ENCODE results near the gene SLC36A3.
"Not testable (repeated sequence)": the region's sequence is repeated elsewhere in the genome, so short reads cannot be mapped to it uniquely, and the experiment has no call there.

Gene SLC36A3

DNA sequence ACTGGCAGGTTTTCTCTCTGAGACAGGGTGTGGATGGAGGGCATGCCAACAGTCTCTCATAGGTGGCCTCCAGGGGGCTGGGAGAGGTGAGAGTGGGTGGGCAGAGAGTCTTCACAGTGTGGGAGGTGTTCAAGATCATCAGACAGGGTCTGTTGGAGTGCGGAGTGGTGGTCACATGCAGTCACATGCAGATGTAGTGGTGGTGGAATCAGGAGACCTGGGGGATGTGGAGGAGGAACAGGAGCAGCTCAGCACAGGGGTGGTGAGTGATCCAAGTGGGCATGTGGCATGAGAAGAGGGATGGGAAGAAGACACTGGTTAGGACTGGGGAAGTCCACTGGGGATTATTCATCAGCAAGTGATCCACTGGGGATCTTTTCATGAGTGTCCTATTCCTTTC, 44.8 kb downstream of the SLC36A3 start:
- no peak for DNase-seq (ENCODE audit: low read depth)

DNA sequence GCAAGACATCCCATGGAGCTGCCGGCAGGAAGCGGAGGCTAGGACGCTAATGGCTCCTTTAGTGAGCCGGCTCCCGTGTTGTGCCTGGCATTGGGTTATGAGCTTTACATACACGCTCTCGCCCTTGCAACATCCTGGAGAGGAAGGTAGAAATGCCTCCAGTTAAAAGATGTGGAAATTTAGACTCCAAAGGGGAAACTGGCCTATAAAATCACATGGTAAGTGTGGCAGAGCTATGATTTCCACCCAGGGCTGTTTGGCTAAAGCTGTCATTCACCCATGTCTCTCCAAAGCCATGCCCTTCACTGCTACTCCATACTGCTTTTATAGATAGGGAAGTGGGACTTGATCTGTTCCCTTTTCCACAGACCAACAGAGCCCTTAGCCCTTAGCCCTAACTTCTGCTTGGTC, 45.4 kb downstream of the SLC36A3 start:
- DNase-seq (ENCODE audit: low read depth): no peak

DNA sequence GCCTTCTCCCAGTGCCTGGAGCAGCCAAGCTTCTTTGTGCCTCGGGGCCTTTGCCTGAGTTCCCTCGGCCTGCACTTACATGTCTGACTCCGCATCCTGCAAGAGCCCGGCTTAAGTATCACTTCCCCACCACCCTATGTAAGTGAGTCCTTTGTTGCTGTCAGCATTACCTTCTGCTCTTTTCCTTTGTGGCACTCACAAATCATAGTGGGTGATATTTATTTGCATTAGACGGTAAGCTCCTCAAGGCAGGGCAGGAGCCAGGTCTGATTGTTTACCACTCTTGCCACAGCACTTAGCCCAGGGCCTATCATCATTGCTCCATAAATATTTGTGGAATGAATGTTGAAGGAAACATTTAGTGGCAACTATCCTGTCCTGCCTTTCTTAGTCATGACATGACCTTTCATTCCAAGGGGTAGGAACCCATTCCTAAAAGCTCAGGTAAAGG, 45.8 kb downstream of the SLC36A3 start:
- peak; percentile 66 for DNase-seq (ENCODE audit: low read depth)

DNA sequence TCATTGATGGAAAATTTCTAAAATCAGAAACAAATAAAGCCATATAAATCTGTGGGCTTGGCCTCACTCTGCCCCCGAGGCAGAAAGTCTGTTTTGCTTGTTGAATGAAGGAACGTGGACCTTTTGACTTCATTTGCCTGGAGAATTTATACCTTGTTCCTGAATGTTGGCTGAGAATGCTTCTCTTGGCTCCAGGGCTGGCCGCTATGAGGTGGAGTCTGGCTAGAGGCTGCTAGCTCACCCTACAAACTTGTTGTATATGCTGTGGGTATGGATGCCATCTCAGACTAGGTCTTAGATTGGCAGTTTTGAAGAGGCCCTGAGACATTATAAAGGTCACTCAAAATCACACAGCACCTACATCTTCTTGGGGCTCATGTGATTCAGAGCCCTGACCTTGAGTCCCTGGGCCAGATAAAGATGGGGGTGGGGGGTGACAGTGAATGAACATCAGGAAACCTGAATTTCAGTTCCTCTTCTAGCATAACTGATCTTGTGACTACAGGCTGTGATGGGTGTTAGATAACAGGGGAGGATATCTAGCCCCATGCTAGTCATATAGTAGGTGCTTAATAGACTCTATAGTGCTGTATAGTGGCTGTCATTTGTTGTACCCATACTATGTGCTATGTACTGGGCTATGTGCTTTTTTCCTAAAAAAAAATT, 47.8 kb downstream of the SLC36A3 start:
- DNase-seq (ENCODE audit: low read depth): no peak

DNA sequence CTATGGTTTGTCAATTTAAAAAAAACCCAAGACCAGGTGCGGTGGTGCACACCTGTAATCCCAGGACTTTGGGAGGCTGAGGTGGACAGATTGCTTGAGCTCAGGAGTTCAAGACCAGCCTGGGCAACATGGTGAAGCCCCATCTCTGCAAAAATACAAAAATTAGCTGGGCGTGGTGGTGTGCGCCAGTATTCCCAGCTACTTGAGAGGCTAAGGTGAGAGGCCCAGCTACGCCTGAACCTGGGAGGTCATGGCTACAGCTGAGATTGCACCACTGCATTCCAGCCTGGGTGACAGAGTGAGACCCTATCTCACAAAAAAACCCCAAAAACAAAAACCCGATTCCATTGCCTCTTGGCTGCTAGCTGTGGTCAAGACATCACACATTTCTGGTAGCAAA, 48.6 kb downstream of the SLC36A3 start:
- DNase-seq (ENCODE audit: low read depth): not testable (repeated sequence)

DNA sequence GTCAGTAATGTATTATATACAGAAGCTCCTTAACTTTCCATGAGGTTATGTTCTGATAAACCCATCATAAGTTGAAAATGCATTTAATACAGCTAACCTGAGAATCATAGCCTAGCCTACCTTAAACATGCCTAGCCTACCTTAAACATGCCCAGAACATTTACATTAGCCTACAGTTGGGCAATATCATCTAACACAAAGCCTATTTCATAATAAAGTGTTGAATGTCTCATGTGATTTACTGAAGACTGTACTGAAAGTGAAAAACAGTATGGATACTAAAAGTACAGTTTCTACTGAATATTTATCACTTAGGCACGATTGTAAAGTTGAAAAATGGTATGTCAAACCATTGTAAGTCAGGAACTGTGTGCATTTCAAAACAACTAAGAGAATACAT, 49.0 kb downstream of the SLC36A3 start:
- no peak for DNase-seq (ENCODE audit: low read depth)

DNA sequence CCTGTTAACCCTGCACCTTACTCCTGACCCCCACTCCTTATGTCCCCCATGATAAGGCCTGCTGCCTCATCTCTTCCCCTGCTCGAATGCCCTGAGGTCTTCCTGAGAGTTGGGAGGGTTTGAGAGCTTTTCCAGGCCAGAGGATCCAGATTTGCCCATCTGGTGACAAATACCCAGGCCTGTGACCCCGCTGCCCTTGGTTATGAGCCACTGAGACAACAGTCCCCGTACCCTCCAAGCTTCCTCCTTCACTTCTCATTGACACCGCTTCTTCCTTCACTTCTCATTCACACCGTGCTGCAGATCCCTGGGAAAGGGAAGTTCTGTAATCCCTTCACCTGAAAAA, 50.0 kb downstream of the SLC36A3 start:
- DNase-seq (ENCODE audit: low read depth): no peak

DNA sequence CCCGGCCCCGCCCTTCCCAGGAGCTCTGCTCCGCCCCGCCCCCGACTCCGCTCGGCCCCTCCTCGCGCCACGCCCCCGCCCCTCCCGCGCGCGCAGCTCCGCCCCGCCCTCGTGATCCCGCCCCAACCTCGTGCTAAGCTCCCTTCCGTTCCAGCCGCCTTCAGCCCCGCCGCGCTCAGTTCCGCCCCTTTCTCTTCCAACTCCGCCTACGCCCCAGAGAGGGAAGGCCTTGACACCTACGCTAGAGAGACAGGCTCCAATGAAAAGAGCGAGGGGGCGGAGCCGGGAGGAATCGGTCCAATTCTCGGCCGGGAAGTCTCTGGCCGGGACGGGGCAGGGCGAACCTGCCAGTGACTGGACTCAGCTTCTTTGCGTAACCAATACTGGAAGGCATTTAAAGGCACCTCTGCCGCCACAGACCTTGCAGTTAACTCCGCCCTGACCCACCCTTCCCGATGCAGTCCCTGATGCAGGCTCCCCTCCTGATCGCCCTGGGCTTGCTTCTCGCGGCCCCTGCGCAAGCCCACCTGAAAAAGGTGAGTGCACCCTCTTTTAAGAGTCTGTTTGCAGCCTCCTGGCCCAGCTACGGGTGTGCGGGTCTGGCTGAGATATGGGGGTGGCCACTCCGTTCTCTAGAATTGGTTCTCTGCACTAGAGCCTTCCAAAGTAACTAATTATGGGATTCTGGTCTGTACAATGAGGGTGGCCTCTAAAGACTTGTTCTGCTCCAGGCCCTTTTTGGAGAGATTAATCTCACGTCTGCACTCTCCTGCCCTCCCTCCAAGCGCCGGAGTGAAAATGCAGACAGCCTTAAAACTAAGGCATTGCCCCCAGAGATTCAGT, 50.6 kb downstream of the SLC36A3 start, which contains the start of gene GM2A:
Gene GM2A, plus strand, starts transcription at position 424 of the 843 bp plus-strand sequence. Its CDS starts 32 bp downstream, at position 456.
- peak; percentile 99 for DNase-seq (ENCODE audit: low read depth)

DNA sequence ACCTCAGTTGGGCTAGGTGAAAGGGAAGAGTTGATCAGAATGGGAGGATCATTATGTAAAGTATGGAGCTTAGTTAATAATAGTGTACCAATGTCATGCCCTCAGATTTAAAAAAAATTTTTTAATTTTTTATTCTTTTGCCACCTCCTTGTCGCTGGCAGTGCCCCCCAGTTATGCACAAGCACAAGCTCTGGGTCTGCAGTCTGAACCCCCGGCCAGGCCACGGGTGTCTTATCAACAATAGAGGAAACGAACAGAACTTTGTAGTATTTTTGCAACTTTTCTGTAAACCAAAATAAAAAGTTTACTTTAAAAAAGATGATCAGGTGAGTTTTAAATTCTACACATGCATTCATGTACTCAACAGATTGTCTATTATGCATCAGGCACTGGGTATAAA, 51.9 kb downstream of the SLC36A3 start:
- no peak for DNase-seq (ENCODE audit: low read depth)

DNA sequence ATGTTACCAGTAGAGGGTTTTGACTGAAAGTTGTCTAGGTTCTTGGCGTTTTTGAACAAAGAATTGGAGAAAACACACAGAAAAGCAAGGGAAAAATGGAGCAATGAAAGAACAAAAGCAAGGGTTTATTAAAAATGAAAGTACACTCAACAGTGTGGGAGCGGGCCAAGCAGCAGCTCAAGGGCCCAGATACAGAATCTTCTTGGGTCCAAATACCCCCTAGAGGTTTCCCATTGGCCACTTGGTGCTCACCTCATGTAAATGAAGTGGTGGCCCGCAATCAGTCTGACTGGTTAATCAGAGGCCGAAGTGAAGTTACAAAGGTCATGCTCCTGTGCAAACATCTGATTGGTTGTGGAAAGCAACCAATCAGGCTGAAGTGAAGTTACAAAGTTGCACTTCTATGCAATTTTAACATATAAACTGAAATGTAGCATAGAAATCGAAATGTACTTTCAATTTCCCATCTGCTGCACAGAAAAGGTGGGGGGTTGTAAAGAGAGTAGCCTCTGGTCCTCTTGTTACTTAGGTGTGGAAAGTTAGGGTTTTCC, 52.5 kb downstream of the SLC36A3 start:
- DNase-seq (ENCODE audit: low read depth): no peak

DNA sequence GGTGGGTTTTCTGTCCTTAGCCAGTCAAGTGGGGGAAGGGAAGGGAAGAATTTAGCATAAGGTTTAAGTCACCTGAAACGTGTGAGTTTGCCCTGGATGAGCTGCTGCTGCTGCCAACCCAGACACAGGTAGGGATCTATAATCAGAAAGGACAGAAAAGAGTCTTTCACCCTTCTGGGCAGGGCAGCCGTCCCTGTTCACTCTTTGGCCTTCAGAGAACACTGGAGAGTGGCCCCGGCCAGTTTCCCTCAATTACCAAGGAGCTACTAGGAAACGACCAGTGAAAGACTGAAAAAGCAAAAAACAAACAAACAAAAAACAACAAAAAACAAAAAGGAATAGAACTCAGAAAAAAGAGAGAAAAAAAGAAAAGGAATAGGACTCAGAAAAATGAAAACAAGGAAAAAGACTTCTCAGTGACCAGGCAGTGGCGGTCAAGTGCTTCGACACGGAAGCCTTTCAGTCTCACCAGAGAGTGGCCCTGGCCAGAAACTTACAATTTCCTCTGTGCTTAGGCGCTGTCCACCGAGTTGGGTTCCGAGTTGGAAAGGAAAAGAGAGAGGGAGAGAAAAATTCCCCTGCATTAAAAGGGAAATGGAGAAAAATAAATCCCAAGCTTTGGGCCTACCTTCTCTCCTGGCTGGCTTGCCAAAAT, 53.1 kb downstream of the SLC36A3 start:
- DNase-seq (ENCODE audit: low read depth): no peak

DNA sequence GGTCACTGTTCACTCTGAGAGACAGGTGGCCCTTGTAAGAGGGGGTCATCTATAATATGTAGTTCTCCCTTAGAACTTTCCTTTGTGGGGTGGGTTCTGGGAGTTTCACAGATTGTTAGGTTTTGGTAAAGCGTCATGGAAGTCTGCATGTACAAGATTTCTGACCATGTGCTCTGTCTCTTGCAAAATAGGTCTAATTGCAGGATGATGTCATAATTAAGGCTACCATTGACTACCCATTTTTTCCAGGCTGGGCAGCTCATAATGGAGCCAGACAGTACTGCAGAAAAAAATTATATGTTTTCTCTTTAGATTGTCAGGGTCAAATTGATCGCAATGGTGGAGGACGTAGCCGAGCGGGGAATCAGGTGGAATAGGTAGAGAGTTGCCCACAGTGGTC, 54.3 kb downstream of the SLC36A3 start:
- peak; percentile 43 for DNase-seq (ENCODE audit: low read depth)

DNA sequence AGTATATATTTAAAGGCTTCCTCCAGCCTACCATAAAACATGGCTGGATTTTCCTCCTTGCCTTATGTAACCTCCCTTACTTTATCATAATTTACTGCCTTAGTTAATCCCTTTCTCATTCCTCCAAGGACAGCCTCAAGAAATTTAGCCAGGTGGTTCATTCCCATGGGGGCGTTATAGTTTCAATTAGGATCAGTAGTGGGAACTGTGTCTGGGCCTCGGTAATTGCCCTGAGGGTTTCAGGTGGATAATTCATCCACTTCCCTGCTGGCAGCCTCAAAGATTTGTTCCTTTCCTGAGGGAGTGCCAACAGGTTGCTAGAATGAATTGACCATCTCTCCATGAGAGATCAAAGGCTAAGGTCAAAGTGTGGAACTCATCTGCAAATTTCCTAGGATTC, 54.9 kb downstream of the SLC36A3 start:
- DNase-seq (ENCODE audit: low read depth): no peak

DNA sequence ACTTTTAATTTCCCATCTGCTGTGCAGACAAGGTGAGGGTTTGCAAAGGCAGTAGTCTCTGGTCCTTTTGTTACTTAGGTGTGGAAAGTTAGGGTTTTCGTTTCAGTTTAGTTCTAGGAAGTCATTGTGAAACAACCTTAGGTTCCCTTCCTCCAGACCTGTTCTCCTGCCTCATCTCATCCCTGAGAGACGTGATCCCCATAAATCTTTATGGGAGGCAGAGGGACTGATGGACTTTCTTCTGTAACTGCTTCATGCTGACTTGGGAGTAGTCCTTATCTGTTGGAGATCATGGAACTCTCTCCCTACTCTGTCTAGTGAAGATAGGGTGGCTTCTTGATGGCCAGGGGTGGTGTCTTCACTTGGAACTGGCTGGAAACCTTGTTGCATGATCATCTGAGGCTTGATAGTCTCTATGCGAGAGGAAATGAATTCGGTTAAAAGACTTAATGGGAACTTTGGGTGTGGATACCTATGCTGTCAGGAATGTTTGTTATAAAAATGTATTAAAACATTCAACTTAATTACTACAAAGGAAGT, 57.8 kb downstream of the SLC36A3 start:
- DNase-seq (ENCODE audit: low read depth): no peak

DNA sequence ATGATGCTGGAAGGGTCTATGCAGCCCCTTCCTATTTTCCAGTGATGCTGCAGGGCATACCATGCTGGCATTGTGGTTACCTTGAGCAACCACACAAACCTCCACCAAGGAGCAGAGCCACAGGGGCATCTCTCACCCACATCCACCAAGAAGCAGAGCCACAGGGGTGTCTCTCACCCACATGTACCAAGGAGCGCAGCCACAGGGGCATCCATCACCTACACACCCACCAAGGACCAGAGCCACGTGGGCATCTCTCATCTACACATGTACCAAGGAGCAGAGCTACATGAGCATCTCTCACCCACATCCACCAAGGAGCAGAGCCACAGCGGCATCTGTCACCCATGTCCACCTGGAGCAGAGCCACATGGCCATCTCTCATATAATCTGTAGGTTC, 59.4 kb downstream of the SLC36A3 start:
- no peak for DNase-seq (ENCODE audit: low read depth)

DNA sequence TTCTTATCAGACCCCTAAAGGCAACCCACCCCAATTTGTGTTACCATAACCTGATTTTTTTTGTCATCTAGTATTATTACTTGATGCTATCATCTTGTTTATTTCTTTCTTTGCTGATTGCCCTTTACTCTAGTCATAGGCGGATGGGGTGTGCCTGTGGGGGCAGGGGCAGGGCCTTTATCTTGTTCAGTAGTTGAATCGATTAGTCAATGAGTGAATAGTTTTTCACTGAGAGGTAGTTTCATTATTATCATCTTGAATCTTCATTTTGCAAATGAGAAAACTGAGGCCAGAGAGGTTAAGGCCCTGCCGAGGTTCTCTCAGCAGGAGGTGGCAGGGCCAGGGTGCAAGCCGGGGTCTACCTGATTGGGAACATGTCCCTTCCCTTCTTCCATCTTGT, 60.0 kb downstream of the SLC36A3 start:
- DNase-seq (ENCODE audit: low read depth): no peak

DNA sequence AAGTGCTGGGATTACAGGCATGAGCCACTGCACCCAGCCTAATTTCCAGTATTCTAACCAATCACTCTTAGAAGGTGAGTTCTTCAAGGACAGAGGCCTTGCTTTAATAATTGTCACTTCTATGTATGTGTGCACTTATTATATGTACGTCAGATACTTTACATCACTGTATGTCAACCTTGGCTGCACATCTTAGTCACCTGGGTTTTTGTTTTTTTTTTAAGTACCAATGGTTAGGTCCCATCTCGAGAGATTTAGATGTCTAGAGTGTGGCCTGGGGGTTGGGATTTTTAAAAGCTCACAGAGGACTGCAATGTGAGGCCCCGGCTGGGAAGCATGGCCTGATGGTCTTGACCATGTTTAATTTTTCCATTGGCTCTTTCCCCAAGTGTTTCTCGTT, 60.4 kb downstream of the SLC36A3 start:
- no peak for DNase-seq (ENCODE audit: low read depth)

DNA sequence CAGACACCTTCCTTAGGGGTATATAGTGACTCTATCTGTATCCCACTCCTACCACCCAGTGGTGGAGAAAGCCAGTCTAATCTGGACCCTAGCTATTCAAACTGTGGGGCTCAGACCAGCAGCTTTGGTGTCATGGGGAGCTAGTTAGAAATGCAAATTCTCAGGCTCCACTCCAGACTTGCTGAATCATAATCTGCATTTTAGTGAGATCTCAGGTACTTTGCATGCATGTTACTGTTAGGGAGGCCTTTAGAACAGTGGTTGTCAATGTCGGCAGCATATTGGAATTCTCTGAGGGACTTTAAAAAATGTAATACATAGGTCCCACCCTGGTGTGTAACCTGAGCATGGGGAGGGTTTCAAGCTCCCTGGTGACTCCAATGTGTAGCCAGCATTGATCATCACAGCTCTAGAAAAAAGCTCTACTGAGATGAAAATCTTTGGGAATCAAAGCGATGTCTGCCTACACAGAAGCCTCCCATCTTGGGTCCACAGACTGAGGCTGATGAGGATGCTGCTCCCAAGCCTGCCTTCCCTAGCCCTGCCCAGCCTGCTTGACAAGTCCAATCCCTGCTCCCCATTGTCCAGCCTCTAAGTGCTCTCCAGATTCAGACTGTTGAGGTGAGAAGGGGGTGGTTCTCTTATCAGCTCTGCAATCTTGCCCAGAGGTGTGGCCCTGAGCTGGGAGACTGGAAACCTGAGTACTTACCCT, 62.5 kb downstream of the SLC36A3 start:
- DNase-seq (ENCODE audit: low read depth): no peak

DNA sequence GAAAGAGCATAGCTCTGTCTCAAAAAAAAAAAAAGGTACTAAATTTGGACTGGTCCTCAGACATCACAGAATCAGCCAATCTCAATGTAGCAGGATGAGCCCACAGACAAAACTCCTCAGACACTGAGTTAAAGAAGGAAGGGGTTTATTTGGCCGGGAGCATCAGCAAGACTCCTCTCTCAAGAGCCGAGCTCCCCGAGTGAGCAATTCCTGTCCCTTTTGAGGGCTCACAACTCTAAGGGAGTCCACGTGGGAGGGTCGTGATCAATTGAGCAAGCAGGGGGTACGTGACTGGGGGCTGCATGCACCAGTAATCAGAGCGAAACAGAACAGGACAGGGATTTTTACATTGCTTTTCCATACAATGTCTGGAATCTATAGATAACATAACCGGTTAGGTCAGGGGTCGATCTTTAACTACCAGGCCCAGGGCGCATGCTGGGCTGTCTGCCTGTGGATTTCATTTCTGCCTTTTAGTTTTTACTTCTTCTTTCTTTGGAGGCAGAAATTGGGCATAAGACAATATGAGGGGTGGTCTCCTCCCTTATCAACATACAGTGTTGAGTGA, 63.2 kb downstream of the SLC36A3 start:
- not testable (repeated sequence) for DNase-seq (ENCODE audit: low read depth)

DNA sequence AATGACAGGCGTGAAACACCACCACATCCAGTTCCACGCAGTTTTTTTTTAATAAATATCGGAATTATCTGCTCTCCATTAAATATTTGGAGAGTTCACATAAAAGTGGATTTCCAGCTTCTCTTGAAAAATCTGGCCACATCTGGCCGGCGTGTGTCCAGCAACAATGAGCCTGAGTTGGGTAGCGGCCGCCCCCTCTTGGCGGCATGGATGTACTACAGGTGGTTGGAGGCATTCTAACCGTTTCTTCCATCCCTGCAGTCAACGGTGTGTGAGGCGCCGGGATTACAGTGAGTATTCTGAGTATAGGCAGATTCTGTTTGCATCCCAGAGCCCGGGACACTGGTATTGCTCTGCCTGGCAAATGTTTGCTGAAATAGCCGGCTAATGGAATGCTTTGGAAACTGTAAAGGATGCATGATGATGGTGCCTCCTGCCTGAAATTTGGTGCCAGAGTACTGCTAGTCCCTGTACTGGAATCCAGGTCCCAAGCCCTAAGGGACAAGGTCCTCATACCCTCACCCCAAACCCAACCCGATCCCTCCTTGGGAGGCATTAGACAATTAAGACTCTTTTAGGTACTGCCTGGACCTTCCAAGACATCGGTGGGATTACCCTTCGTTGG, 64.2 kb downstream of the SLC36A3 start:
- peak; percentile 63 for DNase-seq (ENCODE audit: low read depth)

DNA sequence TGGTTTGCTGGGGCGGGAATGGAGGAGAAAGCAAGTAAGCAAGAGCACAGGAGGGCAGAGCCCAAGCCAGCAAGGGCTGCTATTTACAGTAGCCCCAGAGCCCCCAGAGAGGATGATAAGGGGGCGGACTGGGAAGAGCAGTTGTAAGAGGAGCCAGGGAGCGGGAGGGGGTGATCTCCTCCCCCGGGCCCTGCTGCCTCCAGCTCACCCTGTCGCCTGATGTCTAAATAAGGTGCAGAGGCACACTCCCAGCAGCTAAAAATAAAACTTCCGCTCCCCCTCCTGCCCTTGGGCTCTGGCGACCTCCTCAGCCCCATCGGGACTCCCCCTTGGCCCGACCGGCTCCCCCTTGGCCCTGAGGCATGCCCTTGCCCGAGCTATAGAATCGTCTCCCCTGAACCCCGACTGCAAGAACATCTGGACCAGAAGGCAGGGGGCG, 65.2 kb downstream of the SLC36A3 start:
- no peak for DNase-seq (ENCODE audit: low read depth)
